ENCODE data around the gene DEF6. TPM values are rescaled to one million over a fixed set of nuclear protein-coding genes. Genes with fewer than 3 reads are reported as not detected.

Gene DEF6
- total RNA-seq, 1 donor from 2014 or later = 2.2 TPM

- H3K36me3 Mint-ChIP-seq (ENCODE audit: low read depth, unreplicated experiment) = peaks cover 14% of the 10 kb centered on the region
These were observed 48.7 kb upstream of the DEF6 start for GRCh38 chr6:35248965-35249364.

GRCh38 chr6:35251949-35252348 is 45.7 kb upstream of the DEF6 start:
- TF ChIP-seq EZH2 (IDR thresholded peaks at IDR 0.05; ENCODE audit: insufficient read depth, low read length) (no peak), CTCF (IDR thresholded peaks at IDR 0.05; ENCODE audit: insufficient read depth, low read depth, low read length) (no peak)
- no peak overlapping the region for H3K27ac ChIP-seq (ENCODE audit: low read depth, low read length)
- peaks cover 44% of the 10 kb centered on the region for H4K20me1 ChIP-seq (ENCODE audit: insufficient read depth, low read length)
- DNase-seq (ENCODE audit: low read depth) (no peak), FAIRE-seq (no peak)
- Mint-ChIP-seq H3K4me3 (ENCODE audit: unreplicated experiment) (no peak overlapping the region), H3K36me3 (ENCODE audit: low read depth, unreplicated experiment) (peaks cover 4% of the 10 kb centered on the region), H3K9me3 (ENCODE audit: unreplicated experiment) (no peaks in the 10 kb centered on the region), H3K27ac (ENCODE audit: unreplicated experiment) (peak overlapping the region; percentile 20), H3K27me3 (ENCODE audit: low read depth, unreplicated experiment) (no peaks in the 10 kb centered on the region), H3K4me1 (ENCODE audit: low read depth, unreplicated experiment) (peaks cover 19% of the 10 kb centered on the region)
- H3K79me2 ChIP-seq (ENCODE audit: insufficient read depth, low read length) = peaks cover 29% of the 10 kb centered on the region
- H3K4me2 ChIP-seq (ENCODE audit: low read length) = no peak overlapping the region
- H3K36me3 ChIP-seq (ENCODE audit: insufficient read depth, low read length) = peaks cover 7% of the 10 kb centered on the region
- no peaks in the 10 kb centered on the region for H3K4me1 ChIP-seq (ENCODE audit: insufficient read depth, low read length)
- H2AFZ ChIP-seq (ENCODE audit: low read depth, low read length) = no peak overlapping the region
- H3K4me3 ChIP-seq (ENCODE audit: insufficient read depth, low read depth, low read length) = no peak overlapping the region
- H3K27me3 ChIP-seq (ENCODE audit: insufficient read depth, low read length) = no peaks in the 10 kb centered on the region
- H3K9me3 ChIP-seq (ENCODE audit: insufficient read depth, low read depth, low read length) = no peaks in the 10 kb centered on the region
- no peak overlapping the region for H3K9ac ChIP-seq (ENCODE audit: low read length)

More at GRCh38 chr6:35248965-35249364, 48.7 kb upstream of the DEF6 start:
- peaks cover 14% of the 10 kb centered on the region for H3K36me3 ChIP-seq (ENCODE audit: insufficient read depth, low read length)
- no peak overlapping the region for H3K4me2 ChIP-seq (ENCODE audit: low read length)
- no peak for DNase-seq (ENCODE audit: low read depth)
- H2AFZ ChIP-seq (ENCODE audit: low read depth, low read length) = no peak overlapping the region
- no peak for TF ChIP-seq CTCF (IDR thresholded peaks at IDR 0.05; ENCODE audit: insufficient read depth, low read depth, low read length)
- TF ChIP-seq EZH2 (IDR thresholded peaks at IDR 0.05; ENCODE audit: insufficient read depth, low read length) = no peak
- no peaks in the 10 kb centered on the region for H3K4me1 ChIP-seq (ENCODE audit: insufficient read depth, low read length)
- H3K9ac ChIP-seq (ENCODE audit: low read length) = no peak overlapping the region
- peaks cover 23% of the 10 kb centered on the region for H3K79me2 ChIP-seq (ENCODE audit: insufficient read depth, low read length)
- no peaks in the 10 kb centered on the region for H3K9me3 ChIP-seq (ENCODE audit: insufficient read depth, low read depth, low read length)
- Mint-ChIP-seq H3K4me3 (ENCODE audit: unreplicated experiment) (no peak overlapping the region), H3K9me3 (ENCODE audit: unreplicated experiment) (no peaks in the 10 kb centered on the region), H3K4me1 (ENCODE audit: low read depth, unreplicated experiment) (peaks cover 19% of the 10 kb centered on the region), H3K27me3 (ENCODE audit: low read depth, unreplicated experiment) (no peaks in the 10 kb centered on the region), H3K27ac (ENCODE audit: unreplicated experiment) (no peak overlapping the region)
- peaks cover 58% of the 10 kb centered on the region for H4K20me1 ChIP-seq (ENCODE audit: insufficient read depth, low read length)
- H3K27ac ChIP-seq (ENCODE audit: low read depth, low read length) = no peak overlapping the region
- H3K4me3 ChIP-seq (ENCODE audit: insufficient read depth, low read depth, low read length) = no peak overlapping the region
- no peaks in the 10 kb centered on the region for H3K27me3 ChIP-seq (ENCODE audit: insufficient read depth, low read length)
- no peak for FAIRE-seq

- Mint-ChIP-seq H3K27me3 (ENCODE audit: low read depth, unreplicated experiment) (no peaks in the 10 kb centered on the region), H3K9me3 (ENCODE audit: unreplicated experiment) (no peaks in the 10 kb centered on the region), H3K27ac (ENCODE audit: unreplicated experiment) (no peak overlapping the region), H3K4me3 (ENCODE audit: unreplicated experiment) (no peak overlapping the region), H3K4me1 (ENCODE audit: low read depth, unreplicated experiment) (peaks cover 15% of the 10 kb centered on the region), H3K36me3 (ENCODE audit: low read depth, unreplicated experiment) (peaks cover 4% of the 10 kb centered on the region)
- Histone ChIP-seq H3K9me3 (ENCODE audit: insufficient read depth, low read depth, low read length) (no peaks in the 10 kb centered on the region), H3K27ac (ENCODE audit: low read depth, low read length) (no peak overlapping the region), H3K4me1 (ENCODE audit: insufficient read depth, low read length) (peaks cover 2% of the 10 kb centered on the region), H3K36me3 (ENCODE audit: insufficient read depth, low read length) (peaks cover 7% of the 10 kb centered on the region), H3K9ac (ENCODE audit: low read length) (no peak overlapping the region), H3K4me2 (ENCODE audit: low read length) (no peak overlapping the region), H2AFZ (ENCODE audit: low read depth, low read length) (no peak overlapping the region), H3K79me2 (ENCODE audit: insufficient read depth, low read length) (peaks cover 39% of the 10 kb centered on the region), H4K20me1 (ENCODE audit: insufficient read depth, low read length) (peaks cover 36% of the 10 kb centered on the region), H3K27me3 (ENCODE audit: insufficient read depth, low read length) (no peaks in the 10 kb centered on the region), H3K4me3 (ENCODE audit: insufficient read depth, low read depth, low read length) (no peak overlapping the region)
- DNase-seq (ENCODE audit: low read depth) (no peak), FAIRE-seq (no peak)
- TF ChIP-seq EZH2 (IDR thresholded peaks at IDR 0.05; ENCODE audit: insufficient read depth, low read length) (no peak), CTCF (IDR thresholded peaks at IDR 0.05; ENCODE audit: insufficient read depth, low read depth, low read length) (no peak)
These were observed 44.4 kb upstream of the DEF6 start for GRCh38 chr6:35253249-35253648.
